ENCODE data around the gene B3GNT7. TPM values are rescaled to one million over a fixed set of nuclear protein-coding genes. Genes with fewer than 3 reads are reported as not detected.

Gene B3GNT7
- total RNA-seq, 1 experiment from 2014 or later = 0.57 TPM

DNA sequence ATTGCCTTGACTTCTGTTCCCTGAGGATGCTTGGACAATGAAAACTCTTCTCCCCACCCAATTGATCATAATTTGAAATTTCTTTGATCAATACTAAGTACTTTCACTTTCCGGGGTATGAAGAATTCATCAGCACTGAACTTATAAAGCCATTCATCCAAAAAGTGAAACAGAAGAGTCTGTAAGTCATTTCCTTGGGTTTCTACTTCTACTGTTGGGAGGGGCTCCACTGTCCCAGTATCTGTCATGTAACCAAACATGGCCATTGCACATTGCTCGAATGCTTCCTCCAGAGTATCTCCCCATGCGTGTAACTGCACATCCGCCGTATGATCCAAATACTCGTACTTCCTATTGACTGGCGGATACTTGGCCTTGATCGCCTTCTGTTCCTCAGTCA lies 38.5 kb downstream of the B3GNT7 start:
- in situ Hi-C loops (cut with HindIII; ENCODE audit: low pct_unique_long_range_greater_than_20kb, low sequenced_read_pairs) = no loop called here
- no peak for DNase-seq (ENCODE audit: low read depth)

DNA sequence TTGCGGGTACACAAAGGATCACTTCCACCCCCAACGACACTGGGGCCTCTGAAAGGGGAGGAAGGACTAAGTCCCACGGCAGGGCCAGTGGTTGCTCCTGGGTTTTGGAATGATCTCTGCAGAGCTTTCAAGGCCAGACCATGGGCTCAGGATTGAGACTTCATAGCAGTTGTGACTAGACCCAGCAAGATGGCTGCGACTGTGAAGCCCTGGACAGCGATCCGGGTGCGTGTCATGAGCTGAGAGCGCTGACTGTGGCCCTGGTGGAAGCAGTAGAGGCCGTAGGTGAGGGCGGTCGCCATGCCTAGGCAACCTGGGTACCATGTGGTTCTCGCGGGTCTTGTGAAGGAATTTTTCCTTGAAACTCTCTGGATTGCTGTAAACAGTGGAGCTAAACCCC lies 41.4 kb downstream of the B3GNT7 start:
- in situ Hi-C loops (cut with HindIII; ENCODE audit: low pct_unique_long_range_greater_than_20kb, low sequenced_read_pairs) = no loop called here
- no peak for DNase-seq (ENCODE audit: low read depth)

- no peak for DNase-seq (ENCODE audit: low read depth)
- in situ Hi-C loops (cut with HindIII; ENCODE audit: low pct_unique_long_range_greater_than_20kb, low sequenced_read_pairs) = no loop called here
Measured at GRCh38 chr2:231449503-231450054, 54.1 kb downstream of the B3GNT7 start.

DNA sequence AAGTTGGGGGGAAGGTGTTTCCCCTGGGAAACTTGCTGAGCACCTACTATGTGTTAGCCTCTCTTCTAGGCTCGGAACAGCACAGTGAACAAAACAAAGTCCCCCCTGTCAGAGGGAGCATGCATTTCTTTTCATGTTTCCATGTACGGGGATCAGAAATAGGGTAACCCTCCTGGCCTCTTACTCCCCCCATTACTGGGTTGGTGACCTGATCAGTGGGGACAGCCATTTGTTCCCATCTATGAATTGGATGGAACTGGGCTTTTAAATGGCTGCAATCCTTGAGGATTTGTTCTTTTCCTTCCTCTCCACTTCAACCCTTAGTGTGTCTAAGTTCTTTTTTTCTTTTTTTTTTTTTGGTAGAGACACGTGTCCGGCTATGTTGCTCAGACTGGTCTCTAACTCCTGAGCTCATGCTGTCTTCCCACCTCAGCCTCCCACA lies 55.1 kb downstream of the B3GNT7 start:
- no peak for DNase-seq (ENCODE audit: low read depth)
- in situ Hi-C loops (cut with HindIII; ENCODE audit: low pct_unique_long_range_greater_than_20kb, low sequenced_read_pairs) = no loop called here

Other genes starting within 250 kb of the B3GNT7 start
- 39.4 and 39.8 TPM in 2 replicates for gene ARMC9, start 197.1 kb upstream of the B3GNT7 start, total RNA-seq (2014; rRNA removed; shearing (Covaris generic); ENCODE audit: low replicate concordance)
- 60.7 and 106 TPM in 2 replicates for gene NCL, start 68.8 kb downstream of the B3GNT7 start, total RNA-seq (2014; rRNA removed; shearing (Covaris generic); ENCODE audit: low replicate concordance)
- gene NMUR1, start 134.7 kb downstream of the B3GNT7 start, total RNA-seq (2014; rRNA removed; shearing (Covaris generic); ENCODE audit: low replicate concordance) = not detected in 2 replicates
- not detected in 2 replicates for gene TEX44, start 197.2 kb downstream of the B3GNT7 start, total RNA-seq (2014; rRNA removed; shearing (Covaris generic); ENCODE audit: low replicate concordance)

All from Caki2 (cell line).